HepG2 (cell line): ENCODE results near the gene PEX3. TPM values are rescaled to one million over a fixed set of nuclear protein-coding genes. Genes with fewer than 3 reads are reported as not detected.
A peak's percentile ranks its signal among the peaks of the same experiment; 100 is the strongest.

ENCODE experiments used
- ATAC-seq: fragments of 200-7000 bp; cut with Tn5 transposase; 3 replicates; pipeline ENCODE4 v1.9.1; 2020; ENCODE audit warnings: mild to moderate bottlenecking, moderate library complexity
- BruUV-seq: library from RNA; stranded (reverse); fragments of 400-500 nt; replicated peaks from 2 replicates; lab custom pipeline; 2021; lab: Mats Ljungman, UMichigan
- CTCF ChIA-PET: fragments of 300-600 bp; formaldehyde crosslinking; extraction: SDS; loops from one replicate; lab custom pipeline; 2021; ENCODE audit warnings: low total read pairs, inconsistent platforms, low intra/inter-chr PET ratio; lab: Yijun Ruan, JAX
- POLR2A ChIA-PET: fragments of 350-600 bp; sonication (Branson Sonifier 250); formaldehyde crosslinking; loops from one replicate; lab custom pipeline; 2020; ENCODE audit warnings: antibody characterized with exemption, inconsistent platforms; lab: Yijun Ruan, JAX
- DNase-seq: peaks from one replicate; pipeline ENCODE4 v3.0.0-alpha.2; 2015; ENCODE audit warnings: low spot score
- FAIRE-seq: peaks from 3 replicates; lab custom pipeline; 2011; peaks lifted over from hg19 to GRCh38; lab: Jason Lieb, UNC
- H2AFZ ChIP-seq: one replicate; pipeline ENCODE4 v1.6.1; 2011; ENCODE audit warnings: low read length, inconsistent platforms
- H3K27ac ChIP-seq: fragments of 300-600 bp; 3 replicates; pipeline ENCODE4 v1.8.0; 2011; ENCODE audit warnings: mixed run types, mild to moderate bottlenecking, mixed read lengths, low read length, inconsistent platforms; ENCODE audit not compliant: insufficient read depth; ENCODE audit errors: extremely low read length
- H3K27me3 ChIP-seq, 2 experiments: fragments of 200-600 bp in 1 of 2; 2 replicates in 1 of 2; 3 replicates in 1 of 2; pipeline versions ENCODE4 v1.6.0 to v1.8.0; 2011; ENCODE audit warnings: low read length in 2 of 2, mild to moderate bottlenecking in 2 of 2, moderate library complexity in 2 of 2, inconsistent platforms in 1 of 2; ENCODE audit not compliant: insufficient read depth in 2 of 2, control insufficient read depth in 1 of 2
- H3K36me3 ChIP-seq, 2 experiments: fragments of 200-600 bp in 1 of 2; replicated peaks in 1 of 2; 2 replicates in 1 of 2; 3 replicates in 1 of 2; pipeline versions ENCODE4 v1.5.1 to v1.8.0; 2011; ENCODE audit warnings: low read length in 2 of 2, inconsistent platforms in 1 of 2; ENCODE audit not compliant: insufficient read depth in 2 of 2, control insufficient read depth in 1 of 2
- H3K4me1 ChIP-seq: 2 replicates; pipeline ENCODE4 v1.5.1; 2012; ENCODE audit warnings: low read length, inconsistent platforms; ENCODE audit not compliant: insufficient read depth
- H3K4me2 ChIP-seq: 2 replicates; pipeline ENCODE4 v1.6.0; 2011; ENCODE audit warnings: low read depth, low read length, inconsistent platforms
- H3K4me3 ChIP-seq, 3 experiments: fragments of 200-600 bp in 1 of 3; sonication (generic), shearing (Covaris generic) in 1 of 3; replicated peaks in 1 of 3; 2 replicates each; pipeline ENCODE4 v1.5.1; 2011 to 2016; ENCODE audit warnings: low read length in 3 of 3, inconsistent platforms in 2 of 3, low read depth in 2 of 3, mild to moderate bottlenecking in 2 of 3, control low read depth in 1 of 3, mixed read lengths in 1 of 3; ENCODE audit not compliant: insufficient read depth in 1 of 3
- H3K79me2 ChIP-seq: one replicate; pipeline ENCODE4 v1.6.1; 2011; ENCODE audit warnings: low read length, inconsistent platforms; ENCODE audit not compliant: insufficient read depth
- H3K9ac ChIP-seq: 2 replicates; pipeline ENCODE4 v1.6.0; 2011; ENCODE audit warnings: mild to moderate bottlenecking, low read depth, low read length, inconsistent platforms; ENCODE audit not compliant: insufficient read depth
- H3K9me3 ChIP-seq: 2 replicates; pipeline ENCODE4 v1.5.1; 2012; ENCODE audit warnings: mild to moderate bottlenecking, low read length
- H4K20me1 ChIP-seq: 2 replicates; pipeline ENCODE4 v1.6.0; 2011; ENCODE audit warnings: inconsistent platforms, mild to moderate bottlenecking, low read length, moderate library complexity; ENCODE audit not compliant: insufficient read depth
- BORCS8-MEF2B ChIP-seq: sonication (generic); formaldehyde crosslinking; IDR thresholded peaks from 2 replicates; pipeline ENCODE4 v1.8.0; 2022; ENCODE audit warnings: mild to moderate bottlenecking, missing genetic modification reagents
- CC2D1A ChIP-seq: sonication (generic); formaldehyde crosslinking; IDR thresholded peaks from 2 replicates; pipeline ENCODE4 v1.8.1; 2023; ENCODE audit warnings: mild to moderate bottlenecking, missing genetic modification reagents
- EEA1 ChIP-seq: sonication (generic); formaldehyde crosslinking; IDR thresholded peaks from 2 replicates; pipeline ENCODE4 v1.5.1; 2020; ENCODE audit warnings: mild to moderate bottlenecking, missing genetic modification reagents, borderline replicate concordance
- EZH2 ChIP-seq: conservative IDR thresholded peaks from 2 replicates; pipeline ENCODE4 v1.6.1; 2012; ENCODE audit warnings: mild to moderate bottlenecking, low read depth, low read length, moderate library complexity
- FOXM1 ChIP-seq: sonication (generic); formaldehyde crosslinking; IDR thresholded peaks from 2 replicates; pipeline ENCODE4 v1.5.0; 2020; ENCODE audit warnings: missing genetic modification reagents
- GABPB1 ChIP-seq: IDR thresholded peaks from 2 replicates; pipeline ENCODE4 v1.6.1; 2016; ENCODE audit warnings: mild to moderate bottlenecking, missing genetic modification reagents, moderate library complexity, missing compliant biosample characterization
- ISL2 ChIP-seq: sonication (generic); formaldehyde crosslinking; IDR thresholded peaks from 2 replicates; pipeline ENCODE4 v1.5.0; 2020; ENCODE audit warnings: missing genetic modification reagents
- MBNL3 ChIP-seq: fragments of 250-450 bp; sonication (Bioruptor Pico); conservative IDR thresholded peaks from 2 replicates; pipeline ENCODE4 v1.8.0; 2022; ENCODE audit warnings: mild to moderate bottlenecking, inconsistent platforms
- ONECUT2 ChIP-seq: sonication (generic); formaldehyde crosslinking; IDR thresholded peaks from 2 replicates; pipeline ENCODE4 v1.4.0; 2020; ENCODE audit warnings: missing genetic modification reagents
- PBX3 ChIP-seq: sonication (generic); formaldehyde crosslinking; IDR thresholded peaks from 2 replicates; pipeline ENCODE4 v1.8.1; 2023; ENCODE audit warnings: missing genetic modification reagents, inconsistent platforms, borderline replicate concordance
- TCF7 ChIP-seq: sonication (generic); IDR thresholded peaks from 2 replicates; pipeline ENCODE4 v1.6.1; 2016; ENCODE audit warnings: antibody characterized with exemption, low read depth
- ZC3H4 ChIP-seq: sonication (generic); formaldehyde crosslinking; IDR thresholded peaks from 2 replicates; pipeline ENCODE4 v1.4.0; 2020; ENCODE audit warnings: missing genetic modification reagents, borderline replicate concordance
- ZNF510 ChIP-seq: sonication (generic); formaldehyde crosslinking; IDR thresholded peaks from 2 replicates; pipeline ENCODE4 v1.4.0; 2020; ENCODE audit warnings: low read depth, mild to moderate bottlenecking, missing genetic modification reagents
- ZNF629 ChIP-seq: sonication (generic); formaldehyde crosslinking; conservative IDR thresholded peaks from 2 replicates; pipeline ENCODE4 v1.5.0; 2020; ENCODE audit warnings: missing genetic modification reagents
- WGBS: methylation state at CpG from one replicate; pipeline ENCODE4 v1.1.6; 2017; ENCODE audit warnings: low lambda C conversion rate; 5-methylcytosine and 5-hydroxymethylcytosine counted together
- in situ Hi-C: cut with HindIII; loops from 2 replicates; pipeline ENCODE4 v1.10.0; 2017; ENCODE audit warnings: low pct_unique_long_range_greater_than_20kb; ENCODE audit not compliant: extremely low pct_ligation_motif_present
- intact Hi-C: fragments of 100-400 bp; cut with micrococcal nuclease; formaldehyde crosslinking; loops from one replicate; pipeline ENCODE4 v1.10.0; 2022; ENCODE audit not compliant: unreplicated experiment
- polyA plus RNA-seq, 8 experiments: library from polyadenylated mRNA; depleted of rRNA in 3 of 8; stranded (reverse) in 7 of 8; unstranded in 1 of 8; fragments of >200 nt; fragmentation: Illumina TruSeq in 4 of 8; extraction: Trizol in 4 of 8; gene quantifications; 2 replicates each; pipeline versions ENCODE4 v1.2.1 to v1.2.3, GENCODE V29; 2011 to 2016; ENCODE audit warnings: low read depth in 4 of 8, missing spikeins in 1 of 8, mixed read lengths in 1 of 8; ENCODE audit not compliant: insufficient read depth in 1 of 8
- total RNA-seq, 5 experiments: library from RNA; depleted of rRNA; stranded (reverse); fragments of >200 nt; fragmentation: Illumina TruSeq; extraction: Trizol; gene quantifications; 2 replicates each; pipeline ENCODE4 v1.2.3, GENCODE V29; 2016; ENCODE audit warnings: low read depth in 1 of 5
- TF ChIP-seq, protein P1 (sequence below), 2 experiments: sonication (generic) in 1 of 2; formaldehyde crosslinking in 1 of 2; IDR thresholded peaks; 2 replicates each; pipeline versions ENCODE4 v1.4.0 to v1.6.1; 2016 to 2020; ENCODE audit warnings: borderline replicate concordance in 1 of 2, low read depth in 1 of 2, mild to moderate bottlenecking in 1 of 2, missing genetic modification reagents in 1 of 2
- TF ChIP-seq, protein P2 (sequence below): sonication (generic); formaldehyde crosslinking; IDR thresholded peaks from 2 replicates; pipeline ENCODE4 v1.4.0; 2020; ENCODE audit warnings: missing genetic modification reagents, borderline replicate concordance

PEX3 gene
- total and polyA plus RNA-seq, 2 of the 13 experiments (the other 11 are each of a cell fraction or from before 2014, with no cell fraction given) = 30.9 to 40.8 TPM

DNA sequence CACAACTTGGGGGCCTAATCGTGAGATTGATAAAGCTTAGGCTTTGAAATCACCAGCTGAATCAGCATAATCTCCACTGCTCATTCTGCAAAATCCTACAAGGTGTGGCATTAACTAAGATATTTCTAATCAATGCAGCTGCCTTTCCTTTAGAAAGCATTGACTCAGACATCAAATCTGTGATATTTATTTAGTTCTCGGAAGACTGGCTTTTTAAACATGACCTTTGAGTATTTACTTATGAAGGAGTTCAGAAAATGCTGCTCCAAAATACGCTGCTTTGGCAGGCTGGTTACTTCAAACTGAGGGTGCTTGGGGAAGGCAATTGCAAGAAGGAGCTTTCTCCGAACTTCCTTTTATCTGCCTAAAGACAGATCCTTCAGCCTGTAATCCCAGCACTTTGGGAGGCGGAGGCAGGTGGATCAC lies 84.6 kb downstream of the PEX3 start (continued):
- TF ChIP-seq CC2D1A (CRISPR knock-in tag) (no peak), EZH2 (no peak), MBNL3 (CRISPR knock-in tag) (no peak), ZC3H4 (no peak), TCF7 (peak; percentile 32; the same call in 1 of the 2 replicates), ONECUT2 (CRISPR knock-in tag) (peak; percentile 55; the same call in 1 of the 2 replicates)
- TF ChIP-seq, protein P1, sequence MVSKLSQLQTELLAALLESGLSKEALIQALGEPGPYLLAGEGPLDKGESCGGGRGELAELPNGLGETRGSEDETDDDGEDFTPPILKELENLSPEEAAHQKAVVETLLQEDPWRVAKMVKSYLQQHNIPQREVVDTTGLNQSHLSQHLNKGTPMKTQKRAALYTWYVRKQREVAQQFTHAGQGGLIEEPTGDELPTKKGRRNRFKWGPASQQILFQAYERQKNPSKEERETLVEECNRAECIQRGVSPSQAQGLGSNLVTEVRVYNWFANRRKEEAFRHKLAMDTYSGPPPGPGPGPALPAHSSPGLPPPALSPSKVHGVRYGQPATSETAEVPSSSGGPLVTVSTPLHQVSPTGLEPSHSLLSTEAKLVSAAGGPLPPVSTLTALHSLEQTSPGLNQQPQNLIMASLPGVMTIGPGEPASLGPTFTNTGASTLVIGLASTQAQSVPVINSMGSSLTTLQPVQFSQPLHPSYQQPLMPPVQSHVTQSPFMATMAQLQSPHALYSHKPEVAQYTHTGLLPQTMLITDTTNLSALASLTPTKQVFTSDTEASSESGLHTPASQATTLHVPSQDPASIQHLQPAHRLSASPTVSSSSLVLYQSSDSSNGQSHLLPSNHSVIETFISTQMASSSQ (IDR thresholded peaks at IDR 0.05; ENCODE audit: low read depth) = peak; percentile 52; the same call in 1 of the 2 replicates
- TF ChIP-seq, protein P1 (CRISPR knock-in tag; IDR thresholded peaks at IDR 0.05; ENCODE audit: borderline replicate concordance) = no peak

DNA sequence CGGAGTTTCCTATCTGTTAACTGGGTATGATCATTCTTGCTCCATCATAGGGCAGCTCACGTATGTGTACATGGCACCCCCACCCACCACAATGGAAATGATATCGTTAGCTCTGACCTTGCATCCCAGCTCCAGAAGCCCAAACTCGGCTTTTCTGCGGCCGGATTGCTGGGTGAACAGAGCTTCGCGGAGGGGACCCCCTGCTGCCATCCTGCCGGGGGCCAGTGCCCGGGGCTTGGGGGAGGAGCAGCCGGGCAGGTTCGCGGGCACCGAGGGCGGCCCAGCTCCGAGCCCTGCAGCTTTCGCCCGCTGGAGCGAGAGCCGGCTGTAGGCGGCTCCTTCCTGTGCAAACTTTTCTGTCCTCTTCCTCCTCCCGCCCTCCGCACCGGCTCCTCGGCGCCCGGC lies 85.9 kb downstream of the PEX3 start:
- Histone ChIP-seq H3K27ac (no peak overlapping the region), H3K9me3 (no peaks in the 10 kb centered on the region), H3K4me3 (peak overlapping the region; percentile 56 to 80 (median 69)), H2AFZ (no peak overlapping the region), H3K36me3 (no peaks in the 10 kb centered on the region), H3K27me3 (peaks cover 0 to 27% of the 10 kb centered on the region in 2 experiments; a peak in 4 of 5 replicates), H4K20me1 (no peaks in the 10 kb centered on the region), H3K4me1 (peaks cover 32% of the 10 kb centered on the region), H3K79me2 (no peaks in the 10 kb centered on the region), H3K4me2 (peak overlapping the region; percentile 96), H3K9ac (no peak overlapping the region)
- peak; percentile 68 for ATAC-seq
- no peak for DNase-seq
- BruUV-seq = TSS peak; percentile 55
- 0% methylated on average over 5 of the region's 27 CpGs for WGBS
- in situ Hi-C loops (no loop called here), intact Hi-C loops (no loop called here)
- FAIRE-seq = no peak
- CTCF ChIA-PET = no interaction called here
- POLR2A ChIA-PET = interaction anchor here (0.6 to 3.1 kb wide), 7 partner anchors 9 to 307 kb away, joined by 3 to 38 read pairs (median 3); partner anchors contain the start of genes ADAT2, FUCA2, LTV1 and PEX3
- peak; percentile 70; the same call in 1 of the 2 replicates for TF ChIP-seq GABPB1 (CRISPR knock-in tag)
- TF ChIP-seq EEA1 (CRISPR knock-in tag) = 0 out of 2 replicates have a peak, but pooled peaks have one; percentile 6
- 0 out of 2 replicates have a peak, but pooled peaks have one; percentile 31 for TF ChIP-seq ISL2
- TF ChIP-seq, protein P2, sequence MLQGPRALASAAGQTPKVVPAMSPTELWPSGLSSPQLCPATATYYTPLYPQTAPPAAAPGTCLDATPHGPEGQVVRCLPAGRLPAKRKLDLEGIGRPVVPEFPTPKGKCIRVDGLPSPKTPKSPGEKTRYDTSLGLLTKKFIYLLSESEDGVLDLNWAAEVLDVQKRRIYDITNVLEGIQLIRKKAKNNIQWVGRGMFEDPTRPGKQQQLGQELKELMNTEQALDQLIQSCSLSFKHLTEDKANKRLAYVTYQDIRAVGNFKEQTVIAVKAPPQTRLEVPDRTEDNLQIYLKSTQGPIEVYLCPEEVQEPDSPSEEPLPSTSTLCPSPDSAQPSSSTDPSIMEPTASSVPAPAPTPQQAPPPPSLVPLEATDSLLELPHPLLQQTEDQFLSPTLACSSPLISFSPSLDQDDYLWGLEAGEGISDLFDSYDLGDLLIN (CRISPR knock-in tag) = no peak
- TF ChIP-seq PBX3 (CRISPR knock-in tag) = no peak
- peak; percentile 19; the same call in 1 of the 2 replicates for TF ChIP-seq ZNF629
- TF ChIP-seq BORCS8-MEF2B = no peak
- no peak for TF ChIP-seq FOXM1 (CRISPR knock-in tag)
- TF ChIP-seq ZNF510 (CRISPR knock-in tag) = no peak
